SK-N-MC (cell line): ENCODE data around the gene UNC5C.
"Not testable (repeated sequence)": the region's sequence is repeated elsewhere in the genome, so short reads cannot be mapped to it uniquely, and the experiment has no call there.

Experiments
- DNase-seq: peaks from one replicate; pipeline ENCODE4 v3.0.0-alpha.2; 2011; ENCODE audit warnings: low read depth, low spot score
- H3K27ac ChIP-seq: fragments of 200-600 bp; sonication (generic); 2 replicates; pipeline ENCODE4 v1.5.1; 2016; ENCODE audit warnings: mixed run types
- H3K36me3 ChIP-seq: fragments of 200-600 bp; sonication (generic); 2 replicates; pipeline ENCODE4 v1.6.1; 2017; ENCODE audit warnings: antibody characterized with exemption, low read length, mixed read lengths; ENCODE audit not compliant: insufficient read depth
- H3K4me3 ChIP-seq: fragments of 200-600 bp; sonication (generic); 2 replicates; pipeline ENCODE4 v1.5.1; 2016
- H3K9ac ChIP-seq: fragments of 200-600 bp; sonication (generic); 2 replicates; pipeline ENCODE4 v1.8.0; 2017; ENCODE audit warnings: mixed run types, mixed read lengths; ENCODE audit not compliant: insufficient read length
- H3K9me3 ChIP-seq: fragments of 200-600 bp; sonication (generic); 2 replicates; pipeline ENCODE4 v1.6.1; 2017; ENCODE audit warnings: low read depth, mild to moderate bottlenecking, antibody characterized with exemption, low read length, moderate library complexity, mixed read lengths
- EZH2 ChIP-seq: fragments of 200-600 bp; sonication (generic); IDR thresholded peaks from one replicate; pipeline ENCODE4 v1.6.1; 2017; ENCODE audit warnings: antibody characterized with exemption
- FOXP2 ChIP-seq: optimal IDR thresholded peaks from 2 replicates; pipeline ENCODE3; 2011; ENCODE audit warnings: mild to moderate bottlenecking, moderate library complexity; ENCODE audit not compliant: insufficient read depth; ENCODE audit errors: extremely low read length, control extremely low read depth
- POLR2AphosphoS5 ChIP-seq: IDR thresholded peaks from 2 replicates; pipeline ENCODE4 v1.6.1; 2012; ENCODE audit warnings: mild to moderate bottlenecking, low read depth, low read length, borderline replicate concordance

UNC5C gene

GRCh38 chr4:95141361-95141760 is 407.4 kb downstream of the UNC5C start:
- no peak for DNase-seq

GRCh38 chr4:95139424-95139823 is 409.3 kb downstream of the UNC5C start:
- H3K4me3 ChIP-seq, H3K9me3 ChIP-seq, H3K27ac ChIP-seq, H3K36me3 ChIP-seq, H3K9ac ChIP-seq, DNase-seq: not testable (repeated sequence)

More at GRCh38 chr4:95141361-95141760, 407.4 kb downstream of the UNC5C start:
- Histone ChIP-seq H3K36me3 (no peaks in the 10 kb centered on the region), H3K9ac (no peak overlapping the region), H3K9me3 (no peaks in the 10 kb centered on the region), H3K27ac (no peak overlapping the region), H3K4me3 (no peak overlapping the region)
- no peak for TF ChIP-seq FOXP2
- TF ChIP-seq POLR2AphosphoS5: no peak
- no peak for TF ChIP-seq EZH2

- H3K9ac ChIP-seq: not testable (repeated sequence)
Measured at GRCh38 chr4:95134016-95134415, 414.8 kb downstream of the UNC5C start.

GRCh38 chr4:95129821-95130311 is 418.9 kb downstream of the UNC5C start:
- Histone ChIP-seq H3K9ac (peak overlapping the region; percentile 61), H3K4me3 (peak overlapping the region; percentile 60), H3K9me3 (no peaks in the 10 kb centered on the region), H3K36me3 (no peaks in the 10 kb centered on the region), H3K27ac (peak overlapping the region; percentile 98)
- DNase-seq: peak; percentile 99
- peak; percentile 63; the same call in 1 of the 2 replicates for TF ChIP-seq POLR2AphosphoS5
- no peak for TF ChIP-seq FOXP2
- no peak for TF ChIP-seq EZH2

More at GRCh38 chr4:95134016-95134415, 414.8 kb downstream of the UNC5C start:
- H3K9me3 ChIP-seq, H3K36me3 ChIP-seq, H3K27ac ChIP-seq, H3K4me3 ChIP-seq, DNase-seq: not testable (repeated sequence)

DNA sequence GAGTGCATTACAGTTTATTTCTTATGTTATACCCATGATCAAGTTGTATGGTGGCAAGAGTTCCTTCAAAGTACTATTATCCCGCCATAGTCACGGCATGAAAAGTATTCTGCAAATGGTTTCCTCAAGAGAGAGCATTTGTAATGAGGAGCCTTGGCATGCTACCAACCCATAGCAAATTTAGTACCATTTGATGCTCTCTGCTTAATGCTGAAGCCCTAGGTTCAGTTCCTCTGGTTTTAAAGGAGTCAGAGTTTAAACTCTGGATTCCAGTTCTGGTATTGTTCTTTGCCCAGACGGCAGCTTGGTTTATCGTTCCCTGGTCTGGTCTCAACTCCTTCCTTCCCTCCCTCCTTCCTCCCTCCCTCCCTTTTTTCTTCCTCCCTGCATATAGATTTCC is 419.7 kb downstream of the UNC5C start:
- DNase-seq: no peak
- Histone ChIP-seq H3K4me3 (peak overlapping the region; percentile 44), H3K27ac (peak overlapping the region; percentile 98; the same call in 1 of the 2 replicates), H3K36me3 (no peaks in the 10 kb centered on the region), H3K9me3 (no peaks in the 10 kb centered on the region), H3K9ac (no peak overlapping the region)
- TF ChIP-seq POLR2AphosphoS5 (no peak), FOXP2 (no peak), EZH2 (no peak)

DNA sequence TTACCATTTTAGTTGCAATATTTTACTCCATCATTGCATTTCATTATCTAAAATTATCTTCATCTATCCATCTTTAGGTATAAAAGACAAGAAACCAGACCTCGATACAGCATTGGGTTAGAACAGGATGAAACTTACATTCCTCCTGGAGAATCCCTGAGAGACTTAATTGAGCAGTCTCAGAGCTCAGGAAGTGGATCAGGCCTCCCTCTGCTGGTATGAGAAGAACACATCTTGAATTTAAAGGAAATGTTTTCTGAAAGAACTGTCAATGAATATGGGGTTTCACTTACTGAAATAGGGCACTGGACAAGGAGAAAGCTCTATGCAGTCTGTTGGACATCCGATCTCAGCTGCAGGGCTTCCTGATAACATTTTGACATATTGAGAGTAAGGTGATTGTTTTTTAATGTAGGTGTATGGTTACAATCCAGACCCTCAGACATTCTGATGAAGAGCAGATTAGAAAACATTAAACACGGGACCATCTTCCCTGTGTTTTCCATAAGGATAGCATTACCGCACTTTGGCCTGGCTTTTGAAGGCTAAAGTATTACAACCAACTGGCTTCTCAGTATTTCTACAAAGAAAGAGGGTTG is 423.8 kb downstream of the UNC5C start:
- Histone ChIP-seq H3K27ac (no peak overlapping the region), H3K9ac (no peak overlapping the region), H3K4me3 (no peak overlapping the region), H3K36me3 (no peaks in the 10 kb centered on the region), H3K9me3 (no peaks in the 10 kb centered on the region)
- TF ChIP-seq POLR2AphosphoS5 (no peak), EZH2 (no peak), FOXP2 (no peak)
- DNase-seq: peak; percentile 66

DNA sequence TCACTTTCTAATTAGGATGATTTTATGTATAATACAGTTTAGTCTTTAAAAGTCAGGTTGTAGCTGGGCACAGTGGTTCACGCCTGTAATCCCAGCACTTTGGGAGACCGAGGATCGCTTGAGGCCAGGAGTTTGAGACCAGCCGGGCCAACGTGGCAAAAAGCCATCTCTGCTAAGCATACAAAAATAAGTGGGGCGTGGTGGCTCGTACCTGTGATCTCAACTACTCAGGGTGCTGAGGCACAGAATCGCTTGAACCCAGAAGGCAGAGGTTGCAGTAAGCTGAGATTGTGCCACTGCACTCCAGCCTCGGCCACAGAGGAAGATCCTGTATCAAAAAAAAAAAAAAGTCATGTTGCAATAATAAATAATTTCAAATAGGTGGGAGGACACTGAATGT is 426.8 kb downstream of the UNC5C start:
- no peaks in the 10 kb centered on the region for H3K36me3 ChIP-seq
- no peak for DNase-seq
- no peak overlapping the region for H3K27ac ChIP-seq
- no peak overlapping the region for H3K4me3 ChIP-seq
- H3K9ac ChIP-seq: no peak overlapping the region
- no peaks in the 10 kb centered on the region for H3K9me3 ChIP-seq
- TF ChIP-seq EZH2 (no peak), POLR2AphosphoS5 (no peak), FOXP2 (no peak)

GRCh38 chr4:95120456-95120855 is 428.3 kb downstream of the UNC5C start:
- no peak overlapping the region for H3K4me3 ChIP-seq
- no peak for TF ChIP-seq FOXP2
- no peak for TF ChIP-seq POLR2AphosphoS5
- TF ChIP-seq EZH2: no peak

GRCh38 chr4:95118497-95118896 is 430.3 kb downstream of the UNC5C start:
- no peaks in the 10 kb centered on the region for H3K9me3 ChIP-seq
- no peak overlapping the region for H3K4me3 ChIP-seq
- DNase-seq: no peak
- H3K36me3 ChIP-seq: no peaks in the 10 kb centered on the region
- H3K9ac ChIP-seq: no peak overlapping the region
- H3K27ac ChIP-seq: no peak overlapping the region
- no peak for TF ChIP-seq EZH2
- no peak for TF ChIP-seq POLR2AphosphoS5

More at GRCh38 chr4:95120456-95120855, 428.3 kb downstream of the UNC5C start:
- Histone ChIP-seq H3K36me3 (no peaks in the 10 kb centered on the region), H3K9me3 (no peaks in the 10 kb centered on the region), H3K27ac (no peak overlapping the region), H3K9ac (no peak overlapping the region)
- DNase-seq: no peak
